HG02642 (cell line): Measurements from ENCODE around the gene TMEM86B.

ENCODE experiments used
- ATAC-seq: cut with Tn5 transposase; IDR thresholded peaks from one replicate; pipeline ENCODE4 v1.9.1; 2021; ENCODE audit warnings: mild to moderate bottlenecking; ENCODE audit not compliant: unreplicated experiment, poor library complexity

The TMEM86B gene

GRCh38 chr19:55179606-55180484, 48.7 kb downstream of the TMEM86B start, which contains the start of gene SYT5:
Gene SYT5 (minus strand): TSS chr19:55180289. CDS start chr19:55179041, 1,248 bp downstream.
- ATAC-seq: no peak

DNA sequence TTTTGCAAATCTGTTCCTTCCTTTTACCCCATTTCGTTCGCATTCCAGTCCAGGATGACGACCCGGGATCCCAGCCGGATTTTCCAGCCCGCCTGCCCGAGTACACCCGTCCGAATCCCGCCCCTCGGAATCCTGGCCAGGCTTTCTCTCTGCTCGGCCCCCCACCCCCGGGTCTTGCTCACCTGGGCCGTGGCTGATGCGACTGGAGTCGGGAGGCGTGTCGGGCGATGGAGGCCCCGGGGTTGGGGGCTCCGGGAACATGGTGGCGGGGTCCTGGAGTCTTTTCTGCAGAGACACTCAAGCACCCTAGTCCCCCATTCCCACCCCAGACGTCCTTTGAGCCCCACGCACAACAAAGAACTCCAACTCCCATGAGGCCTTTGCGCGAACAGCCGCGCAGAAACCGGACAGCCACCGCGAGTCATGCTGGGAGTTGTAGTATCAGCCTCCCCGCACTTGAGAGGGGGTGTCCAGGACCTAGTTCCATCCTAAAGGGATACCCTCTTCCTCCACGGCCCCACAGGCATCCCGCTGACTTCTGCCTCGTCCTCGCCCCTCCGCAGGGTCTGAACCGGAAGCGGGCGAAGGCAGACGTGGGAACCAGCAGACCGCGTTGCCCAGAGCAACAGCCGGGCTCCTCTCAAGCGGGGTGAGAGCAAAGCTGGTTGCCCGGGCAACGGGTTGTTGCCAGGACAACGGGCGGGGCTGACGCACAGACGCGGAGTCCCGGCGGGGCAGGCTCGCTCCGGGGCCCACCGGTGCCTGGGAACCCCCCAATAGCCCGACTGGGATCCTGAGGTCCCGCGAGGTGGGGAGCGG, 49.6 kb downstream of the TMEM86B start:
- ATAC-seq: peak; percentile 78
